KOPT-K1 (cell line): ENCODE results near the gene CNTNAP2.

Experiments used
- H3K27ac ChIP-seq: fragments of 200-600 bp; sonication (generic); 2 replicates; pipeline ENCODE4 v1.5.1; 2016; ENCODE audit warnings: antibody characterized with exemption, mild to moderate bottlenecking, low read depth, low read length; ENCODE audit not compliant: poor library complexity, severe bottlenecking
- H3K36me3 ChIP-seq: fragments of 200-600 bp; sonication (generic); 2 replicates; pipeline ENCODE4 v1.5.1; 2017; ENCODE audit warnings: antibody characterized with exemption, mild to moderate bottlenecking, low read length, moderate library complexity; ENCODE audit not compliant: insufficient read depth
- H3K9me3 ChIP-seq: fragments of 200-600 bp; sonication (generic); 2 replicates; pipeline ENCODE4 v1.5.1; 2017; ENCODE audit warnings: antibody characterized with exemption, low read length, mild to moderate bottlenecking; ENCODE audit not compliant: insufficient read depth, poor library complexity, severe bottlenecking

CNTNAP2 gene

DNA sequence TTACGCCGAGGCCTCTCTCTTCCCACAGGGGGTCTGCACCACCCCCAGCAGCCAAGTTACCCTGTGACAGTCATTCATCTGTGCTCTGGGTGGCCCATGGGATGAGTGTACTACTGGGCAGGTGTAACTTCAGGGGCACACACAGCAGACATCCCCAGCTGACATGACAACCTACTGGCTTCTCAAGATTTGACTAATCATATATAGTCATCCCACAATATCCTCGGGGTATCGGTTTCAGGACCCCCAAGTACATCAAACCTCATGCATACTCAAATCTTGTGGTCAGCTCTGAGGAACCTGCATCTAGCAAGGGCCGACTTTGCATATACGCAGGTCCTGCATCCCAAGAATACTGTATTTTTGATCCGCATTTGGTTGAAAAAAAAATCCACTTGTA lies 2137.0 kb downstream of the CNTNAP2 start:
- Histone ChIP-seq H3K27ac (no peak overlapping the region), H3K9me3 (peaks cover 18% of the 10 kb centered on the region), H3K36me3 (no peaks in the 10 kb centered on the region)

DNA sequence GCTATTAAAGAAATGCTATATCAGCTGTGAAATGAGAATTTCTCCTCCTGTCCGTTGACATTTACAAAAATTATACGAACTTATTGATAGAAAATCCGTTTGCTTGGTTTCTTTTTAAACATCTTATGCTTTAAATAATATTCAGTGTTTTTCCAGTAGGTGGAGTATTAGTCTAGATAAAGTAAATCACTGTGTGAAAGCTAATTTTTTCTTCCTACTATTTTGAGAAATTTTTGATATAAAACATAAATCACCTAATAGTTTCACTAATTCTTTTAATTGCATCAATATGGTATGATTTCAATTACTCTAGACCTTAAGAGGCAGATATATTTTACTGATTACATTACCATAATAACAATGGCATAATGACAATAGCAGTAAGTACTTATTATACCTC lies 2138.7 kb downstream of the CNTNAP2 start:
- H3K27ac ChIP-seq, result no peak overlapping the region
- H3K36me3 ChIP-seq, result no peaks in the 10 kb centered on the region
- peaks cover 16% of the 10 kb centered on the region for H3K9me3 ChIP-seq

DNA sequence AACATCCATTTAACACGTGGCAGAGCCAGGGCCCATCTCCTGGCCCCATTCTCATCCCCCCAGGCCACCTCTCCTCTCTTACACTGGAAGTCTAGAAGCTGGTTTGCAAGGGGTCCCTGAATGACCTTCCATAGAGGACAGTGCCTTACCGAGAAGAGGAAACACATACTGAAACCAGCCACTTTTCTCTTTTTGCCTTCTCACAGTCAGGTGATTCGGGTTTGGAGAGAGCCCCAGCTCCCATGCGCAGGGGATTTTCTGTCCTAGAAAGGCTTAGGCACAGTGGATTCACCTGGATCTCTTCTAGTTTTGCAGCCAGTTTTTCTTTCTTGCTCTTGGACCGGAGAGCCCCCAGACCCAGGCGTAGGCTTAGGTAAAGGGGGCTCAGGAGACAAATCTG lies 2139.8 kb downstream of the CNTNAP2 start:
- H3K27ac ChIP-seq, result no peak overlapping the region
- no peaks in the 10 kb centered on the region for H3K36me3 ChIP-seq
- H3K9me3 ChIP-seq, result peaks cover 5% of the 10 kb centered on the region

DNA sequence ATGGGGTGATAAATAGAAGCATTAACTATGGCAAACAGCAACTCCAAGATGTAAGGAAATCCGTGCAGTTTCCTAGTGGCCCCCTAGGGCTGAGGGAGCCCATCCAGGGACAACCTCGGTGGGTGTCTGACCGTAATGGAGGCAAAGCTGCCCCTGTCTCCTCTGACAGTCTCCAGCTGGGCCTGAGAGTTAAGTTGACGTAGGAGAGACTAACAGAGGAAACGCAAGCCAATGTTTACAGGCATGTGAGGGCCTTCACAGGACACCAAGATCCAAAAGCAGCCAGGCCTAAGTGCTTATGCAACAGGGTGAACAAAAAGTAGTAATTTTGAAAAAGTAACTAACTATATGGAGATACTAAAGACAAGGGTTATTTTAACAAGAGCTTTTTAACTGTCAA lies 2144.0 kb downstream of the CNTNAP2 start:
- Histone ChIP-seq H3K9me3 (no peaks in the 10 kb centered on the region), H3K27ac (no peak overlapping the region), H3K36me3 (no peaks in the 10 kb centered on the region)

DNA sequence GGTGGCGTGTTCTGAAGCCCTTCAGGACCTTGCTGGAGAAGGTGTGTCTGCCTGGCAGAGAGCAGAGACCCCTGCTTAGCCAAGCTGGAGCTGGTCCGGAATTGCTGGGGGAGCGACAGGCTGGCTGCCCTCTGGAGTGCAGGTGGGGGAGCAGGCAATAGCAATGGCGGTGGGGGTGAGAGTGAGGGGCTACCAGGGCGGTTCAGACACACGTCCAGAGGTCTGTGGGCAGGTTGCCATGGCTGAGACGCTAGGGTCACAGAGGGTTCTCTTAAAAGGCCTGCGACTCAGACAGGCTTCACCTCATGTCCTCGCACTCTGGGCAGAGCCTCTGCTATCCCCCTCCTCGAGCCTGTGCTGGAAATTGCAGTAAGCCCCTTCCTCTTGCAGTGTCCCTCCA lies 2144.9 kb downstream of the CNTNAP2 start:
- H3K27ac ChIP-seq, result no peak overlapping the region
- no peaks in the 10 kb centered on the region for H3K9me3 ChIP-seq
- no peaks in the 10 kb centered on the region for H3K36me3 ChIP-seq

DNA sequence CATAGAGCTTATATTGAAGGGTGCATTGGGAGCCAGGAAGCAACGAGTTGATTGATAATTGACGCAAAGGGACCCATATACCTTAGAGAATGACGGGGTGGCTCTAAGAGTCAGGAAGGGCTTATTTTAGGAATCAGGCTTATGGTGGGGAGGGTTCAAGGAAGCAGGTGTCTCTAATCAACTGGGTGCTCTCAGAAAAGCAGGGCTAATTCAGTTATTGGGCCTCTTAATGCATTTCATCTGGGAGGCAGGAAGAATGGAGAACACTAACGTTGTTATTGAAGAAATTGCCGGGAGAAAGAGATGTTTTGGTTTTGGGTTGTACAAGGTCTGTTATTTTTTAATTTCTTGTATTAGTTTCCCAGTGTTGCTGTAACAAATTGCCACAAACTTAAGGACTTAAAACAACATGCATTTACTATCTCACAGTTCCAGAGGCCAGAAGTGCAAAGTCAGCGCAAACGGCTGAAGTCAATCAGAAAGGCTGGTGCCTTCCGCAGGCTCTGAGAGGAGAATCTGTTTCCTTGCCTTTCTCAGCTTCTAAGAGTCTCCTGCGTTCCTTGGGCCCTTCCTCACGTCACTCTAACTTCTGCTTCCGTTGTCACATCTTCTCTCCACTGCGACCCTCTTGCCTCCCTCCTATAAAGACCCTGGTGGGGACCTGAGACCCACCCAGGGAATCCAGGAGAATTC lies 2145.5 kb downstream of the CNTNAP2 start:
- H3K27ac ChIP-seq, result no peak overlapping the region
- H3K36me3 ChIP-seq, result no peaks in the 10 kb centered on the region
- no peaks in the 10 kb centered on the region for H3K9me3 ChIP-seq

DNA sequence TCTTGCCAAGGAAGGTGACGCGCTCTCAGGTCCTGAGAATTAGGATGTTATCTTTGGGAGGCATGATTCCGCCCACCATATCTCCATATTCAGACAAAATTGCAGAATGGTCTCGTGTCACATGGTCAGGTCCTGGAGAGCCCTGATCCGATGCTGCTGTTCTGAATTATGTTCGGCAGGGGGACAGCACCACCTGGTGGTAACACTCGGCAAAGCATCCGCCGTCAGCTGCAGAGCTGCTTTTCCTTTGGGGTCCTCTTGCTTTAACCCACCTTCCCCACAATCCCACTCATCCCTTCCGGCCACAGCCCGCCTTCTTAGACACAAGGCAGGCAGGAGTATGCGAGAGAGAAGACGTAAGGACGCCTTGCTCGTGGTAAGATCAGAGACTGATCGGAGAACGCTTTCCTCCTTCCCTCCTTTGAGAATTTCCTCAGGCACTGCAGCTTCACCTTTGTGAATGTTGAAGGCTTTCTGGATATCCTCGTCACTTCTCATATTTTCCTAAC lies 2146.2 kb downstream of the CNTNAP2 start:
- no peaks in the 10 kb centered on the region for H3K9me3 ChIP-seq
- H3K36me3 ChIP-seq, result no peaks in the 10 kb centered on the region
- no peak overlapping the region for H3K27ac ChIP-seq

DNA sequence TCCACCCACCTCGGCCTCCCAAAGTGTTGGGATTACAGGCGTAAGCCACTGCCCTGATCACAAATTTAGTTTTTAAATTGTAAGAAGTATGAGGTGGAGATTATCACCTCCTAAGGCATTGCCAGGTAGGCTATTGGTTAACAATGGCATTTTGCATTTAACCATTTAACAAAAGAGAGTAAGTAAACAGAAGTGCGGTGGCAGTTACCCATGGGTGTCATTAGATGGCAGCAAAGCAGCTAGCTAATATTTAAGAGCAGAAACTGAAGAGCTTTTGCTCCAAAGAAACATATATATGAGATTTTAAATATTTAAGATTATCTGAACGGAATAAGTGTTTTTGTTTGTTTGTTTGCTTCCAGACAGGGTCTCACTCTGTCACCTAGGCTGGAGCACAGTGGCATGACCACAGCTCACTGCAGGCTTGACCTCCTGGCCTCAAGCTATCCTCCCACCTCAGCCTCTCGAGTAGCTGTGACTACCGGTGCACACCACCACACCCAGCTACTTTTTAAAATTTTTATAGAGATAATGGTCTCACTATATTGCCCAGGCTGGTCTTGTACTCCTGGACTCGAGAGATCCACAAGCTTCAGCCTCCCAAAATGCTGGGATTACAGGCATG lies 2148.4 kb downstream of the CNTNAP2 start:
- Histone ChIP-seq H3K9me3 (no peaks in the 10 kb centered on the region), H3K27ac (no peak overlapping the region)

DNA sequence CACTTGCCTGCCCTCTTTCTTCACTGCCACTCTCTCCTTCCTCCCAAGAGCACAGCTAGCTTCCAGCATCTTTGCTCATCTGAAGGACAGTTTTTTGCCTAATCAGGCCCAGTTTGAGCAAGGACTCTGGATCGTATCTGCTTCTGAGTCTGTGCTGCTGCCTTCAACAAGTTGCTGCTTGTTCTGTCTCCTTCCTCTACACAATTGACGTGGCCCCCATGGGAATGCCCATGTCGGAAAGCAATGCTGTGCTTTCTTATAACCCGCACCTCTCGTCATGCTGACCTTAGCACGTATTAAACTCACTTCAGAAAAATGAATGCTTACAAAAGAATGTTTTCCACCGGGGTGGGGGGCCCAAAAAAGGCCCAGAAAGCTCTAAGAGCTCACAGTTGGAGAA lies 2149.3 kb downstream of the CNTNAP2 start:
- H3K27ac ChIP-seq, result no peak overlapping the region
- H3K9me3 ChIP-seq, result no peaks in the 10 kb centered on the region
- H3K36me3 ChIP-seq, result no peaks in the 10 kb centered on the region

More for the DNA sequence above, 2148.4 kb downstream of the CNTNAP2 start:
- H3K36me3 ChIP-seq, result no peaks in the 10 kb centered on the region

DNA sequence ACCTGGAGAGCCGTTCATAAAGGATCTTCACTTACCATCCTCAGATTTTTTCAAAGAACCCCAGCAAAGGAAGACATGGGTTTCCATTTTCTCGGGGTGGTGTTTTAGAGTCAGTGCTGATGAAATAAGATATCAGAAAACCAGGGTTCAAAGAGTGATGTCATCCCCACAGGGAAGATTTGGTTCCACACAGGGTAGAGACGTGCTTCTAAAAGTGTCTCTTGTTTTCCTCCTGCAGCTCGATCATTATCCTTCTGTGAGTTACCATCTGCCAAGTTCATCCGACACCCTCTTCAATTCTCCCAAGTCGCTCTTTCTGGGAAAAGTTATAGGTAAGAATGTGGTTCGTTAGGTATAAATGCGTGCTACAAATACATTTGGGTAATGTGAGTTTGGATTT lies 2150.2 kb downstream of the CNTNAP2 start:
- H3K36me3 ChIP-seq, result no peaks in the 10 kb centered on the region
- no peaks in the 10 kb centered on the region for H3K9me3 ChIP-seq
- H3K27ac ChIP-seq, result no peak overlapping the region

DNA sequence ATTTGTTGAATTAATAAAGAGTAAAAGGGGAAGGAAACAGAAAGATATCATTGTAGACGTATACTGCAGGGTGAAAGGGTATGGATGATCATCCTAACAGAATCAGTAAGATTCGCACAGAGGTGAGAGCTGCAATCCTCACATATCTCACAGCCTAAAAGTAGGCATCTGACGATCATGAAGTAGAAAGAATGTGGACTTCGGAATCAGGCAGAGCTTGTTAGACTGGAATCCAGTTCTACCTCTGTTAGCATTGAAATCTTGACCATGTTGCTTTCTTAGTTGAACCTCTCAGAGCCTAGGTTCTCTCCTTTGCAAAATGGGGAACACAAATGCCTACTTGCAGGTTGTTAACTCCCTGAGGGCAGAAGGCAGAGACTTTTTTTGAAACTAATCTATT lies 2154.0 kb downstream of the CNTNAP2 start:
- H3K27ac ChIP-seq, result no peak overlapping the region
- no peaks in the 10 kb centered on the region for H3K36me3 ChIP-seq
- H3K9me3 ChIP-seq, result no peaks in the 10 kb centered on the region

DNA sequence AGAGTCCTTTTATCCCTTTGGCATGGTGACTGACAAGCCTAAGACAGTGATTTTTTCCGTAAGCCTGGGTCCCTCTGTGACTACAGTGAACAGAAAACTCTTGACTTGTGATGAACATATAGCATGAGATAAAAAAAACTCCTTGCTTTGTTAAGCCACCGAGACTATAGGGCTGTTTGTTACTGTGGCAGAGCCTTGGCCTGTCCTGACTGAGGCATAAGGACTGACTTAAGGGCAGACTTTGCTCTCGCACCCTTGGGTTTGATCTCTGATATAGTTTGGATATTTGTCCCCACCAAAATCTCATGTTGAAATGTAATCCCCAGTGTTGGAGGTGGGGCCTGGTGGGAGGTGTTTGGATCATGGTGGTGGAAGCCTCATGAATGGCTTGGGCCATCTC lies 2157.5 kb downstream of the CNTNAP2 start:
- Histone ChIP-seq H3K36me3 (no peaks in the 10 kb centered on the region), H3K9me3 (no peaks in the 10 kb centered on the region)

DNA sequence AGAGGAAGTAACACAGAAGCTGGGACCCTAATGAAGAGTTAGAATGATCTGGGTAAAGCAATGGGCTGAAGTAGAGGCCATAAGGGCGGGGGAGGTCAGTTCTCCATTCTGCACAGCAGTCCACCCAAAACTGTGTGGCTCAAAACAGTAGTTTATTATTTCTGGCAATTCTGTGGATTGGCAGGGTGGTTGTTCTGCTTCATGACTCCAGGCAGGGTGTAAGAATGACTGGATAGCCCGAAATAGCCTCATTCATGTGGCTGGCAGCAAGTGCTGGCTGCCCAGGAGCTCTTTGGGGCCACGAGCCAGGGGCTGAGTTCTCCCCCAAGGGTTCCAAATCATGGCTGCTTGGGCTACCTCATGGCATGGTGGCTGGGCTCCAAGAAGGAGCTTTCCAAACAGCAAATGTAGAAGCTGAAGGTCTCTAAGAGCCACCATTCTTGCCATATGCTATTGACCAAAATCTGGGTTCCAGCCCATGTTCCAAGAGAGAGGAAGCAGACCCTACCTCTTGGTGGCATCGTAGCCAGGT lies 2158.8 kb downstream of the CNTNAP2 start:
- Histone ChIP-seq H3K36me3 (no peaks in the 10 kb centered on the region), H3K27ac (no peak overlapping the region), H3K9me3 (no peaks in the 10 kb centered on the region)

More for the DNA sequence above, 2157.5 kb downstream of the CNTNAP2 start:
- no peak overlapping the region for H3K27ac ChIP-seq

DNA sequence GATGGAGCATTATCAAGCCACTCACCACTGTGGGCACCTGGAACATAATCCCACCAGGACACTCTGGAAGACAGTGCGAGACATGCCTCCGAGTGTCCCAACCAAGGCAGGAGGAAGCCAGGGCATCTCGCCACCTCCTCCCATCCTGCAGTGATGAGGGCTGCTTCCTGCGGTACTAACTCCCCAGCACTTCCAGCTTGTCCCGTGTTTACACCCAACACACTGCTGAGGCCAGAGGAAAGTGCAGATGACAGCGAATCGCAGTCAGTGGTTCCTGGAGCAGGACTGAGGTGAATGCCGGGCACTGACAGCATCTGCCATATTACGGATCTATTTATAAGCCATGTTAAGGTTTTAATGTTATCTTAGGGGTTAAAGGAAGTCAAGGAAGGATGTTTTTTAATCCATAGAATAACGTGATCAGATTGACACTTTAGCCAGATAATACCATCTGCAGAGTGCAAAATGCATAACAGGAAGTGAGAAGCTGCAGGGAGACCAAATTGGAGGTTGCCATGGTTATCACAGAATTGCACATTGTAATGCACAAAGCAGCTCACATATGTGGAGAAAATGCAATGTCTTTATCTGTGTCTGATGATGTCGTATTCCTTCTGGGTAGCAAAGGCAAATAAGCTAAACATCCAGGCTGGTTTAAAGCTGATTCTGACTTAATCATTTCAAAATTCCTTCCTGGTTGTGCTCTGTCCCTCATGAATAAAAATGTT lies 2159.9 kb downstream of the CNTNAP2 start:
- H3K27ac ChIP-seq, result no peak overlapping the region
- no peaks in the 10 kb centered on the region for H3K36me3 ChIP-seq
- no peaks in the 10 kb centered on the region for H3K9me3 ChIP-seq

DNA sequence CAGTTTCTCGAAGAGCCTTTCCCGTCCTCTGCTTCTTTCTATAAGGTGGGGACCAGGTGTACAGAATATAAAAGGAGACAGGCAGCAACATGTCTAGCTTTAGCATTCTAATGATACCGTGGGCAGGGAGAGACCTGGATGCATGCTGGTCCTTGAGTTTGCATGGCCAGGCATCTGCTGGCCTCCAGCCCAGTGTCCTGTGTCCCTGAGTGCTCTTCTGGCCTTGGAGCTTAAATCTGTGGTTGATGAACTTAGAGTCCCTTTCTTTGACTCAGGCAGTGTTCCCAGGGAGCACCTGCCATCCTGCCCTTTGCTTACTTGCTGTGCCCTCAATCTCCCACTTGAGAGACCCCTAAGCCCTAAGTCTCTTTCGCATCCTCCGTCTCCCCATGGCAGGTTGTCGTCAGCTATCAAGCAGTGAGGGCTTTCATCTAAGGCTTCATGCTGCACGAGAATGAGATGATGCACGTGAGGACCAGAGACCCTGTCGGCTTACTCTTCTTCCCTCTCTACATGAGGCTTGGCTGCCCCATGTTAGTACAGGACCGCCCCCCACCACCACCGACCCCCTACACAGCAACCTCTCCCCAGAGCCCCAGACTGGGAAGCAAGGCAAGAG lies 2160.6 kb downstream of the CNTNAP2 start:
- H3K27ac ChIP-seq, result no peak overlapping the region
- H3K9me3 ChIP-seq, result no peaks in the 10 kb centered on the region
- H3K36me3 ChIP-seq, result no peaks in the 10 kb centered on the region
